HuH-7.5 (cell line): ENCODE measurements around the gene BRF1.

ENCODE experiments used
- DNase-seq: peaks from one replicate; pipeline ENCODE4 v3.0.0; 2011; ENCODE audit warnings: low spot score

BRF1 gene

GRCh38 chr14:105227346-105227745 lies 73.5 kb downstream of the BRF1 start:
- DNase-seq, result no peak

DNA sequence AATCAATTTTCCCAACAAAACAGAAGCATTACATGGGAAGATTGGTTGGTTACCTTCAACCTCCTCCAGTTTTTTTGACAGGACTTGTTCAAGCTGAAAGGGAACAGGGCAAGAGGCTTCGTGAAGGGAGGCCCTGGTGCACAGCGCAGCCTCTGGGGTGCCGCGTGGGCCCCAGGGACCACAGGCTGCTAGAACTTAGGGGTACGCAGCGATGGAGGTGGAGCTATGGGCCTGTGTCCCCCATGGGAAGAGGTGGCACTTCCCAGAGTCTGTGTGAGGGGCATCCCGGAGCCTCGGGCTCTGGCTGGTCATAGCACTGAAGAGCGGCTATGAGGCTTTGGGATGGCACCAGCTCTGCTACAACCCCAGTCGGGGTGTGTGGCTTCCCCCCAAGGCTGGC lies 74.6 kb downstream of the BRF1 start:
- DNase-seq, result no peak

DNA sequence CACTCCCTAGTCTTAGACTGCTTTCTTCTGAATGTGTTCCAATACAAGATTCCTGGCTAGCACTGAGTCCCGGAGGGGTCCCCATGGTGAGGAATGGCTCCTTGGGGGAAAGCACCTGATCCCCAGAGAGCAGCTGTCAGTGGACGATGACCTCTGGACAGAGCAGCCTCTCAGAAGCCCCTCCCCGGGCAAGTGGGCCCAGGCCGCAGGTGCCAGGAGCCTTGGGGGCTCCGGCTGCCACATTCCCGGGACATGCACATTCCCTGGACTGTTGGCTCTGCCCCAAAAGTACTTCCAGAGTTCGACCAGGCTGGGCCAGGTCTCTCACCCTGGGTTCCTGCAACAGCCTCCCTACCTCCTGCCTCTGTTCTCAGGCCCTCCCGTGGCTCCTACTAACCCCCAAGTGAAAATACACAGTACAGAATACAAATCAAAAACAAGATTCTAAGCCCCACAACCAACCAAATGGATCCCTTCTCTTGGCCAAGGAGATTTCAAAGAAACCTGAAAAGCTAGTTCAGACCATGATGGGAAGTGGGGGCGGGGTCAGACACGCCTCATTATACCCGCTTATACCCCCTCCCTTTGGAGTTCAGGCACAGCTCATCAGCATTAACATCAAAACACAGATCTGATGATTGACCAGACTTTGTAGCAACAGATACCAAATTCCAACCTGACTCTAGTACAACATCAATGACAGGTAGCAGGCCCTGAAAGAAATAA lies 75.8 kb downstream of the BRF1 start:
- no peak for DNase-seq

DNA sequence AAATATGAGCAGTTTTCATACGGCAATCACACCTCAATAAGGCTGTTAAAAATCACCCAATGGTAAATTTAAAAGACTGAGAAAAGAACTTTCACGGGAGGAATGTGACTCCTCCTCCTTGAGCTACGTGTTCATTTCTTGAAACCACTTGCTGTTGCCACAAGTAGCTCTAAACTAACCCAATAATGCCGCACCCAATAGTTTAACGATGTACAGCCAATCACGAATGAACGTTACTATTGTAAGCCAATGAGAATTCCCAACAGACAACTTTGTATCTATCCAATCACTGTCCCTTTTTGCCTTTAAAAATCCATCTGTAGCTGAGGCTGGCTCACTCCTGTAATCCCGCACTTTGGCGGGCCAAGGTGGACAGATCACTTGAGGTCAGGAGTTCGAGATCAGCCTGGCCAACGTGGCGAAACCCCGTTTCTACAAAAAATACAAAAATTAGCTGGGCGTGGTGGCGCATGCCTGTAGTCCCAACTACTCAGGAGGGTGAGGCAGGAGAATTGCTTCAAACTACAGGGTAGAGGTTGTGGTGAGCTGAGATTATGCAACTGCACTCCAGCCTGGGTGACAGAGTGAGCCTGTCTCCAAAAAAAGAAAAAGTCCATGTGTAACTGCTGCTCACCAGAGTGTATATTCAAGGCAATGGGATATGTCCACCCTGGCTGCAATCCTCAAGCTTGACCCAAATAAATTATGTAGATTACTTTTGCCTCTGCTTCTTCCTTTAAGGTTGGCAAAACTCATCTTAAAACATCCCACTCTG lies 76.8 kb downstream of the BRF1 start:
- DNase-seq, result no peak

DNA sequence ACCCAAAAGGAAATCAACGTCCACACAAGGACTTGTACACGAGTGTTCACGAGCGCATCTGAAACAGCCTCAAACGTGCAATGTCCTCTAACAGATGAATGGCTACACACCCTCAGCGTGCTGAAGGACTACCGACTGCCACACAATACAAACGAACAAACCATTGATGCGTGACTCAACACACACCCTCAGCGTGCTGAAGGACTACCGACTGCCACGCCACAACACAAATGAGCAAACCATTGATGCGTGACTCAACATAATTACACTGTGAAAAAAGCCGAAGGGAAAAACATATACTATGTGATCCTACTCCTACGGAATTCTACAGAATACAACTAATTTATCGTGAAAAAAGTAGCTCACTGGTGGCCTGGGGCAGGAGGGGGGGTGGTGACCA lies 77.5 kb downstream of the BRF1 start:
- no peak for DNase-seq

GRCh38 chr14:105221598-105222178 lies 79.1 kb downstream of the BRF1 start:
- no peak for DNase-seq

GRCh38 chr14:105220699-105221597 lies 79.9 kb downstream of the BRF1 start:
- DNase-seq, result no peak

DNA sequence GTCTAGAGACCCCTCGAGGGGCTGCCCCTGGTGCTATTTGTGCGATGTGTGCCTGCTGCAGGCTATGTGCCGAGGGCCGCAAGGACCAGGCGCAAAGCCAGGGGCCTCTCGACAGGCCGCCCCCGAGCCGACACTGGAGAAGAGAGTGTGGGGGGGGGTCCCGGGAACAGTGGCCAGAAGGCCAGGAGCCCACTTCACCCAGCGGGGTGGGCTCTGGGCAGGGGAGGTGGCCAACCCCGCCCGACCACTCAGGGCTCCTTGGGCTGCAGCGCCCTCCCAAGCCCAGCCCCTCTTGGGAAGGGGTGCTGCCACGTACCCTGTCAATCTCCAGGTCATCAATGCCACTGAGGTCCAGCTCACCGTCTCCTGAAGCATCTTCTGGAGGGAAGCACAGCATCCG lies 81.0 kb downstream of the BRF1 start:
- no peak for DNase-seq

GRCh38 chr14:105219043-105219612 lies 81.7 kb downstream of the BRF1 start:
- no peak for DNase-seq

GRCh38 chr14:105218611-105219010 lies 82.2 kb downstream of the BRF1 start:
- DNase-seq, result no peak

DNA sequence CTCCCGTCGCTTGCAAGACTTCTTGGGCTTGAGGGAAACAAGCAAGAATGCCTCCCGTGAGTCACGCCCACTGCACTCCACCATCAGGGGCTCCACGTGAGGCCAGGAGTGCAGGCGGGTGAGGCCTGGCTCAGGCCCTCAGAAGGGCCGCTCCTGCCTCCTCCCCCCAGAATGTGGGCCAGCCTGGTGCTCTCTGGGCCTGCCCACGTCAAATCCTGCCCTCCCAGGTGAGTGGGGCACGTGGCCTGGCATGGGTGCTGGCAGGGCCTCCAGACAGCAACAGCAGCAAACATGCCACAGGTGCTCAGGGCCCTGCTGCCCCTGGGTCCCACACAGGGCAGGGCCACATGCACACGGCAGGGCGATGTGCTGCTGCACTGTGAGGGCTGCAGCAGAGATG lies 83.0 kb downstream of the BRF1 start:
- no peak for DNase-seq

- no peak for DNase-seq
Measured at GRCh38 chr14:105216490-105217247, 84.1 kb downstream of the BRF1 start.

- no peak for DNase-seq
Measured at GRCh38 chr14:105215602-105216001, 85.2 kb downstream of the BRF1 start.

GRCh38 chr14:105214324-105214915 lies 86.4 kb downstream of the BRF1 start:
- DNase-seq, result no peak

GRCh38 chr14:105213361-105213760 lies 87.4 kb downstream of the BRF1 start:
- DNase-seq, result no peak

DNA sequence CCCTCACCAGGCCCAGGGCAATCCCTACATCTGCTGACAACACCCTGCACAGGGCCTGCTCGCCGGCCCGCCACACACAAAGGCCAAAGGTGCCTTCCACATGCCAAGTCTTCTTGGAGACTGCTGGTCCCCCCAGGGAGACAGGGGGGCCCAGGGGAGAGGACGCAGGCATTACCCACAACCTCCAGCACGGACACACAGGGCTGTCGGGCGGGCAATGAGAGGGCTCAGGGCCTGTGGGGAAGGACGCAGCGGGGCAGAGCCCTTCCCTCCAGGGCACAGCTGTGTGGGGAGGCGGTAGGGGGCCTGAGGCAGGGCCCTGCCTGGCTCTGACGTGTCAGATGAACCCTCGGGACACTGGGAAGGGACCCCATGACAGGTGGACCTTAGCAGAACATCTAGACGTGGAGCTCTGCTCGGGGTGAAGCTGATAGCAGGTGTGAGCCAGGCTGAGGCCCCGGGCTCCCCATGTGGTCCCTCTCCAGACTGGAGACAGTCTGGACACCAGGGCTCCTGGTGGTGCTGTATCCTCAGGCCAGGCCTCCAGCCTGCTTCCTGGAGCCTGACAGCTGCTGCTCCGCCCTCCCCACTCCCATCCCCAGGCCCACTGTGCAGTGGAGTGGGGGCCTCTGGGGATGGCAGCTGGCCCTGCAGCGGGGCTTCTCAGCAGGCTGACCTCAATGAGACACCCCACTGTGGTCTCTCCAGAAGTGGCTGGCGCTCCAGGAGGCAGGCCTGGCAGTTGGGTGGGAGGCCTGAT lies 88.1 kb downstream of the BRF1 start:
- no peak for DNase-seq

GRCh38 chr14:105211758-105212089 lies 89.1 kb downstream of the BRF1 start:
- no peak for DNase-seq

GRCh38 chr14:105211086-105211757 lies 89.6 kb downstream of the BRF1 start:
- DNase-seq, result no peak

DNA sequence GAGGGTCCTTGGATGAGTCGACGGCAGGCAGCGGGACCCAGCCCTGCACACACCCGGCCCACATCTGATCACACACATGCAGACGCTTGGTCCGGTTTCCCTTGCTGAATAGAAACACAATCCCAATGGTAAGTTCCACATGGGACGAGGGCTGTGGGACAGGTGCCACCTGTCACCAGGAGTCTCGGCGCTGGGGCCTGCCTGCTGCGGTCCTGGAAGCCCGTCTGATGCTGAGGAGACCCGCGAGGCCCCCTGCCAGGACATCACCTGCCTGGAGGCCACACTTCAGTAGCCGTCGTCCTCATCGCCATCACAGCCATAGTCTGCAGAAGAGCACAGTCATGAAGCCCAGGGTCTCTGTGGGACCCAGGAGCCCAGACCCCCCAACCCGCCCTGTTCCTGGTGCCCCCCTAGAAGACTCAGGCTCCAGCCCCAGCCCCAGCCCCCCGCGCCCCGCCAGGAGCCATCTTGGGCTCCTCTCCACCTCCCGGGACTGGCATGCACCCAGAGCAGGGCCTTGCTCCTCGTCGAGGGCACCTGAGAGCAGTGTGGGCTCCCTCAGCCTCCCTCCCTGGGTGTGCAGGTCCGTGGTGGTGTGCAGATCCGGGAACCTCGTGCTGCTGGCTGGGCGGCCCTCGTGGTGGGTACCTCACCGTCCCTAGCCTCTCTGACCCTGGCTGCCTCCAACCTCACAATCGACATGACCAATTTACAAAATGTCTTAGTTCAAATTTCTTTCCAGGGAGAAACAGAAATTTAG lies 90.4 kb downstream of the BRF1 start:
- DNase-seq, result no peak
